Ishikawa (cell line): ENCODE results near the gene COL11A1.

Experiments
- CEBPB ChIP-seq: IDR thresholded peaks from 2 replicates; pipeline ENCODE4 v1.6.1; 2012
- CREB1 ChIP-seq: IDR thresholded peaks from 2 replicates; pipeline ENCODE4 v1.6.1; 2012; ENCODE audit warnings: low read depth
- EGR1 ChIP-seq: IDR thresholded peaks from 2 replicates; pipeline ENCODE4 v1.6.1; 2012
- EP300 ChIP-seq: IDR thresholded peaks from 2 replicates; pipeline ENCODE4 v1.6.1; 2012; ENCODE audit warnings: borderline replicate concordance
- FOXM1 ChIP-seq: IDR thresholded peaks from 2 replicates; pipeline ENCODE4 v1.6.1; 2012; ENCODE audit warnings: low read depth, borderline replicate concordance
- NFIC ChIP-seq: IDR thresholded peaks from 2 replicates; pipeline ENCODE4 v1.6.1; 2012
- RAD21 ChIP-seq: IDR thresholded peaks from 2 replicates; pipeline ENCODE4 v1.6.1; 2012; ENCODE audit warnings: low read depth
- TAF1 ChIP-seq: IDR thresholded peaks from 2 replicates; pipeline ENCODE4 v1.6.1; 2012; ENCODE audit warnings: low read depth, mild to moderate bottlenecking
- TCF12 ChIP-seq: IDR thresholded peaks from 2 replicates; pipeline ENCODE4 v1.6.1; 2012; ENCODE audit warnings: low read depth
- TEAD4 ChIP-seq: IDR thresholded peaks from 2 replicates; pipeline ENCODE4 v1.6.1; 2012
- YY1 ChIP-seq: IDR thresholded peaks from 2 replicates; pipeline ENCODE4 v1.6.1; 2012; ENCODE audit warnings: low read depth
- ZBTB7A ChIP-seq: IDR thresholded peaks from 2 replicates; pipeline ENCODE4 v1.6.1; 2012; ENCODE audit warnings: low read depth
- TF ChIP-seq, protein P1 (sequence below): IDR thresholded peaks from 2 replicates; pipeline ENCODE4 v1.6.1; 2012
- TF ChIP-seq, protein P2 (sequence below): IDR thresholded peaks from 2 replicates; pipeline ENCODE4 v1.6.1; 2012; ENCODE audit warnings: low read depth, mild to moderate bottlenecking
- TF ChIP-seq, protein P3 (sequence below): IDR thresholded peaks from 2 replicates; pipeline ENCODE4 v1.6.1; 2012

The COL11A1 gene

DNA sequence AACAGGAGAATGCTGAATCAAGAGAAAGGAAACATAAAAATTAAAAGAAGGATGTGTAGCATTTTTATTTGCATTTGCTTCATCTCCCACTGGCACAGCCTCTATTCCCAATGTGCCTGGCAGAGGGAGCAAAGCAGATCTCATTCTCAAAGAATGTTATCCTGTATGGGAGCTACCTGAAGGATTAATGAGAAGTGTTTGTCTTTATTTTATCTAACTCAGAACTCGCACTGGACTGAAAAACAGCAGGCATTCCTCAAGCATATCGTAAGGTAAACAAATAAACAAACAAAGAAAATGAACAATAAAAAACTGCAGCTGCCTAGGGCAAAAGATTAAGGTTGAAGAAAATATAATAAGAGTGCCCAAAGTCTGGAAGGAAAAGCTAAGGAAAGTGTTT lies 12.7 kb upstream of the COL11A1 start:
- TF ChIP-seq, protein P1, sequence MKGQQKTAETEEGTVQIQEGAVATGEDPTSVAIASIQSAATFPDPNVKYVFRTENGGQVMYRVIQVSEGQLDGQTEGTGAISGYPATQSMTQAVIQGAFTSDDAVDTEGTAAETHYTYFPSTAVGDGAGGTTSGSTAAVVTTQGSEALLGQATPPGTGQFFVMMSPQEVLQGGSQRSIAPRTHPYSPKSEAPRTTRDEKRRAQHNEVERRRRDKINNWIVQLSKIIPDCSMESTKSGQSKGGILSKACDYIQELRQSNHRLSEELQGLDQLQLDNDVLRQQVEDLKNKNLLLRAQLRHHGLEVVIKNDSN: no peak
- TF ChIP-seq YY1: no peak
- no peak for TF ChIP-seq NFIC
- TF ChIP-seq ZBTB7A: no peak
- no peak for TF ChIP-seq FOXM1
- no peak for TF ChIP-seq CREB1
- no peak for TF ChIP-seq TEAD4
- no peak for TF ChIP-seq EP300
- no peak for TF ChIP-seq TCF12
- TF ChIP-seq RAD21: no peak
- TF ChIP-seq, protein P2, sequence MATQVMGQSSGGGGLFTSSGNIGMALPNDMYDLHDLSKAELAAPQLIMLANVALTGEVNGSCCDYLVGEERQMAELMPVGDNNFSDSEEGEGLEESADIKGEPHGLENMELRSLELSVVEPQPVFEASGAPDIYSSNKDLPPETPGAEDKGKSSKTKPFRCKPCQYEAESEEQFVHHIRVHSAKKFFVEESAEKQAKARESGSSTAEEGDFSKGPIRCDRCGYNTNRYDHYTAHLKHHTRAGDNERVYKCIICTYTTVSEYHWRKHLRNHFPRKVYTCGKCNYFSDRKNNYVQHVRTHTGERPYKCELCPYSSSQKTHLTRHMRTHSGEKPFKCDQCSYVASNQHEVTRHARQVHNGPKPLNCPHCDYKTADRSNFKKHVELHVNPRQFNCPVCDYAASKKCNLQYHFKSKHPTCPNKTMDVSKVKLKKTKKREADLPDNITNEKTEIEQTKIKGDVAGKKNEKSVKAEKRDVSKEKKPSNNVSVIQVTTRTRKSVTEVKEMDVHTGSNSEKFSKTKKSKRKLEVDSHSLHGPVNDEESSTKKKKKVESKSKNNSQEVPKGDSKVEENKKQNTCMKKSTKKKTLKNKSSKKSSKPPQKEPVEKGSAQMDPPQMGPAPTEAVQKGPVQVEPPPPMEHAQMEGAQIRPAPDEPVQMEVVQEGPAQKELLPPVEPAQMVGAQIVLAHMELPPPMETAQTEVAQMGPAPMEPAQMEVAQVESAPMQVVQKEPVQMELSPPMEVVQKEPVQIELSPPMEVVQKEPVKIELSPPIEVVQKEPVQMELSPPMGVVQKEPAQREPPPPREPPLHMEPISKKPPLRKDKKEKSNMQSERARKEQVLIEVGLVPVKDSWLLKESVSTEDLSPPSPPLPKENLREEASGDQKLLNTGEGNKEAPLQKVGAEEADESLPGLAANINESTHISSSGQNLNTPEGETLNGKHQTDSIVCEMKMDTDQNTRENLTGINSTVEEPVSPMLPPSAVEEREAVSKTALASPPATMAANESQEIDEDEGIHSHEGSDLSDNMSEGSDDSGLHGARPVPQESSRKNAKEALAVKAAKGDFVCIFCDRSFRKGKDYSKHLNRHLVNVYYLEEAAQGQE: no peak
- TF ChIP-seq EGR1: no peak
- TF ChIP-seq, protein P3, sequence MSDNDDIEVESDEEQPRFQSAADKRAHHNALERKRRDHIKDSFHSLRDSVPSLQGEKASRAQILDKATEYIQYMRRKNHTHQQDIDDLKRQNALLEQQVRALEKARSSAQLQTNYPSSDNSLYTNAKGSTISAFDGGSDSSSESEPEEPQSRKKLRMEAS: no peak
- no peak for TF ChIP-seq CEBPB
- TF ChIP-seq TAF1: no peak

DNA sequence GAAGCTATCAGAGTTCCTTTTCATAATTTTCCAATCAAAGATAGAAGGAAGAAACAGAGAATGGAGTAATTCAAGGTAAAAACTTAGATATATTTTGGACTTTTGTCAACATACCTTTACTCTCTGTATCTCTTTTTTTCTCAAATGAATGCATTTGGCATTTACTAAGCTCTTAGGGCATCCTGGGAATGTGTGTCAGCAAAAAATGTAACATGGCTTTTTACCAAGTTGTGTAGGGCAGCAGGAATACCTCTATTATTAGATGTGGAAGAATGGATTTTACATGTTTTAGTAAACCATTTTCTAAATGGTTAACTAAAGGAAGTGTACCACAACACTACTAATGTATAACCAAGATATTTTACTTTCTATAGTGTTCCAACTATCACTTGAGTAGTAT lies 4.2 kb upstream of the COL11A1 start:
- TF ChIP-seq FOXM1: no peak
- no peak for TF ChIP-seq ZBTB7A
- no peak for TF ChIP-seq NFIC
- no peak for TF ChIP-seq EP300
- no peak for TF ChIP-seq TAF1
- no peak for TF ChIP-seq EGR1
- no peak for TF ChIP-seq TCF12
- no peak for TF ChIP-seq YY1
- TF ChIP-seq, protein P2: no peak
- TF ChIP-seq, protein P1: no peak

DNA sequence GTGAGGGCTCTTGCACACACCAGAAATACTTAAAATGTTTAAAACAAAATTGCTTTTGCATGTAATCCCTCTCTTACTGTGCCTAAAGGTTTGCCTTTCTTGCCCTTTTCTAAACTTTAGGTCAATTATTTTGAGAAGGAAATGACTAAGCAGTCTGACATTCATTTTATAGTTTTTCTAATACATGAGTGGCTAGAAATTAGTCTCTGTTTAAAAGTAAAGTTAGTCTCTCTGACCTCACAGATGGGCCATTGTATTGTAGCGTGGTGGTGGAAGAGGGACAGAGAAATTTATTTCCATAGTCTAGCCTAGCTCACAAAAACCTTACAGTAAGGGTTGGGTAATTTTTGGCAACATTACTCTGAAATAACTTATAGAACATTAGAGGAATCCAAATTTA lies 3.6 kb upstream of the COL11A1 start:
- TF ChIP-seq NFIC (no peak), EGR1 (no peak), YY1 (no peak), TCF12 (no peak), FOXM1 (no peak), EP300 (no peak)
- TF ChIP-seq, protein P3: no peak
- TF ChIP-seq, protein P1: no peak

DNA sequence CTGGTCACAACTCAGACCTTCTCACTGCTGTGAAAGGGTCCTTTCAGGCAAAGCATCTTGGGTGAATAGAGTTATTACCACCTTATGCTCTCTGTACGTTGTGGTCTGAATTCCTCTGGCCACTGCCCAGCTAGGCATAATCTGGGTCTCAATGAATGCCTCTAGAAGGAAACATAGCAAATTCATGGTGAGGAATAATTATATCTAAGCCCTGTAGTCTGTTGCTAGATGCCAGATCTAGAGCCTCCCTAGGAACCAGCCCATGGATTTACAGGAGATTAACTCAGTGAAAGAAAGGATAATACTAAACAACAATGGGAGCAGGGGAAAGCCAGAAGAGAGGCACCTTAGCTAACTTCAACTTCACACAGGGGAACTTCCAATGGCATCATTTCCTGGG lies 2.4 kb upstream of the COL11A1 start:
- TF ChIP-seq RAD21 (no peak), TEAD4 (no peak), ZBTB7A (no peak), TAF1 (no peak), CEBPB (no peak), EGR1 (no peak), TCF12 (no peak), NFIC (no peak), EP300 (no peak), FOXM1 (no peak), CREB1 (no peak), YY1 (no peak)
- TF ChIP-seq, protein P3: no peak
- TF ChIP-seq, protein P2: no peak
